ENCODE measurements around the gene RHOBTB1.

RHOBTB1 gene

DNA sequence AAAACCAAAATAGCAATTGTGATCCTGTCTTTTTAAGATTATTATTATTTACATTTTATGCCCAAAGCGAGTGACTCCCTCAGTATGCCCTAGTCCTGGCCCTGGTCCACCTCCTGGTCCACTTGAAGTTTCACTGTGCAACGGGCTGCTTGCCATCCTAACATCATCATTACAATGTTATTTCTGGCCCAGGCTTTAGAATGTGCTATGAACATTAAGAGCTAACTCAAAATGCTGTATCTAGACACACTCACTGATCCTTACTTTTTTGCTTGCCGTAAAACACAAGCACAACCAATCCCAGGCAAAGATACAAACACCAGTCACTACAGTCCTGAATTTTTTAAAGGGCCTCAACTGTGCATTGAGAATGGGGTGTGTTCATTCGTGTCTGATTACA lies 38.4 kb downstream of the RHOBTB1 start:
- DNase-seq (ENCODE audit: low spot score), result no peak

DNA sequence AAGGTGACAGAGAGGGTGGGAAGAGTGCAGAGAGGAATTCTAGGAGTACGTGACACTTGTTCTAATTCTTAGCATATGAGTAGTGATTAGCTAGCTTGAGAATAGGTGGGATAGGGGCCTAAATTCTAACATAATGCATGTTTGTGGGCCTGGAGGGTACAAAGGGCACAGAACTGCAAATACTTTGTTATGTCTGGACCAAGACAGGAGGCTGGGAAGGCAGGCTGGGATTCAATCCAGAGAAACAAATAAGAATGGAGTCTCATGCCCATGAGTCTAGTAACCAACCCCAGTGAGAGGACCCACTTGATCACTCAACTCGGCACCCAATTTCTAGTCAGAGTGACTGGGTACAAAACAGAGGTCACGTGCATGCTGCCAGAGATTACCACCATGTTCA lies 40.9 kb downstream of the RHOBTB1 start:
- no peak for DNase-seq (ENCODE audit: low spot score)

DNA sequence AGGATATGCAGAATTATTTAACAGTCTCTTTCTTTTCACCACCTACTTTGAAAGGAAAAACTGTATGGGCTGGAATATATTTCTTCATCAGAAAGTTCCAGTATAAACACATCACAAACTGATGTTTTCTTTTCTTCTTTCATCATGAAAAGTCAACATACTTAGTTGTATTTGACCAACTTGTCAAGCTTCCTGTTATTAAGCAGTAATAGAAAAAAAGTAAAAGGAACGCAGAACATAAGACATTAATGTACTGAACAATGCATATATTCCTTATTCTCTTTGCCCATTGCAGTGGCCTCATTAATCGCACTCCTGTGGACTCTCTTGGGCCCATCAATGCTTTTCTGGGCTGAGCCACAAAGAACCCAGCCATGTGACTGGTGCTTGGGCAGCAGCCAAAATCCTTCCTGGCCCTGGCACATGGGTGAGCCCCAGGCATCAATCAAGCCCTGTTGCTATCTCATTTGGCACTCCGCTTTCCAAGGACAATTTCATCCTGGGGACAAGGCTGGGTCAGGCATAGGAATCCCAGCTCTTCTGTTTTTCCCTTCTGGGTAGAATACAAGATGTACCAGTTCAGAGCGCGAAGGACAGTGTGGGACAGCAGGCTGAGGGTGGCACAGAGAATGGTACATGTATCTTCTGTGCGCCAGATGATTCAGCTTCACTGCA lies 42.3 kb downstream of the RHOBTB1 start:
- no peak for DNase-seq (ENCODE audit: low spot score)

DNA sequence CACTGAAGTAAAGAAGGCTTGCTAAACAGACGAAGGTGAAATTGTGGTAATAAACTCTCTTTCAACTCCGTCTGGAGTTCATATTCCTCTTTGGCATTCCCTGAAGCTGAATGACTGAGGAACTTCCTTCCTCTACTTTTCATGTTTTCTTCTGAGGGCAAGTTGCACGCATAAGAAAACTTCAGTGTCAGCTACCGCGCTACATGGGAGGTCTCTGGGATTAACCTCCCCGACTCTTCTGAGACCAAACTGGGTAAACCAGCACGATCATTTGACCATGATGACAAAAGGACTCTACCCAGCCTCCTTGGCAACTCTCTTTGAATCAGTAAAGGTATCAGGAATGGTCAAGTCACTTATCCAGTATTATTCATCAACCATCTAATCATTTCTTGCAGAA lies 44.7 kb downstream of the RHOBTB1 start:
- no peak for DNase-seq (ENCODE audit: low spot score)

DNA sequence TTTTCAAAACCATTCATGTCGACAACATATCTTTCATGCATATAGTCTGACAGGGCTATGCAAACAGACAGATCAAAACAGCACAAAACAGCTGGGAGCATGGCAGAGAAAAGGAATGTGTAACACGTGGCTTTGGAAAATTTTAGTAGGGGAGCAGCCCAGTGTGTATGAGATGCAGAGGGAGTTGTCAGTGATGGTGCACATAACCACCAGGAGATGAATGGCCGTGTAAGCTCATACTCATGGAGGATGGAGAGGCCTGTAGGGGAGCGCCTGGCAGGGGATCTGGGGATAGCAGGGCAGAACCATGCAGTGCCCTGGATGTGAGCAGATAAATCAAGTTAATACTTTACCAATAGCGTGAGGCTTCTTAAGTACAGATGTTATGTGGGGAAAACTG lies 45.7 kb downstream of the RHOBTB1 start:
- no peak for DNase-seq (ENCODE audit: low spot score)

DNA sequence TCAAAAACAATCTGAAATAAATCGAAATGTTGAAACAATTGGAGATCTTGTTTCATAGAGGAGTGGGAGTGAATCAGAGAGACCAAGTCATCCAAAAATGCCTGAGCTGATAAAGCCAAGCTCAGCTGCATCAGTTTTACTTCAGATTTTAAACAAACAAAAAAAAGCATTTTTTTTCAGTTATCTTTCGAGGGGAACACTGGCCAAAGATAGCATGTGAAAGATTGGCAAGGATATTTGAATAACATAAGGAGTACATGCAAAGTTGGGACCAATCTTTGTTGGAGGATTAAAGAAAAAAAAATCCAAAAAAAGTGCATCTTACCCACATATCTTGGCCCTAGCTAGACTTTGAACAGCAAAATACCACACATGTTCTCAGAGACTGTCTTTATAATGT lies 47.2 kb downstream of the RHOBTB1 start:
- no peak for DNase-seq (ENCODE audit: low spot score)

DNA sequence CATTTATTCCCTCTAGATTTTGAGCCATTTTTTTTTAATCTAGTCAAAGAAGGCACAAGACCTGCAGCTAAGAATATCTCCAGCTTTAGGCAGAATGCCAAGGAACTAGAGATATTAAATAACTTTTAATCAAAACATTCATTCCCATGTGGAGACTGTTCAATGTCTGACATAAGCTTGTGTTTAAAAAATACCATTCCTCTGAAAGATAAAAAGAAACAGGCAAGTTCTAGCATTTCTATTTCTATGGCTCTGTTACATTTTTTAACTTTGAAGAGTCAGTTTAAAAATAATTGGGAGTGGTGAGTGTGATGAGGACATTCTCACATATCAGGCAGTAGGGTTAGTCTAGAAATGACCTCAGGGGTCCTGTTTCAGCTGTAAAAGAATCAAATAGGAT lies 48.0 kb downstream of the RHOBTB1 start:
- DNase-seq (ENCODE audit: low spot score), result no peak

DNA sequence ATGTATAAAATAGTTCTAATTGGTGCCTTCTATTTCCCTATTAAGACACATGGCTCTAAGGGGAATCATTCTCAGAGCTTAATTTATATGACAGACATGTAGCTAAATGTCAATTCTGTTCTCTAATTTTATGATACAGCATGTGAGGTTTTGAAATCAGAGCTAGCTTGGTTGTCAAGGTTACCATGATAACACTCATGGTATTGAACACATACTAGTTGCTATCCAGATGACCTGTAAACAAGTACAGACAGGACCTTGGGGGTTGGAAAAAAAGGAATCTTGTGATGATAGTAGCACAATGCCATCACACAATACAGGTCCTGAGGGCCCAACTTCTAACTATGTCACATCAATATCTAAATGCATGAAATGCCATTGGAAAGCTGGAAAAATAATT lies 49.2 kb downstream of the RHOBTB1 start:
- no peak for DNase-seq (ENCODE audit: low spot score)

DNA sequence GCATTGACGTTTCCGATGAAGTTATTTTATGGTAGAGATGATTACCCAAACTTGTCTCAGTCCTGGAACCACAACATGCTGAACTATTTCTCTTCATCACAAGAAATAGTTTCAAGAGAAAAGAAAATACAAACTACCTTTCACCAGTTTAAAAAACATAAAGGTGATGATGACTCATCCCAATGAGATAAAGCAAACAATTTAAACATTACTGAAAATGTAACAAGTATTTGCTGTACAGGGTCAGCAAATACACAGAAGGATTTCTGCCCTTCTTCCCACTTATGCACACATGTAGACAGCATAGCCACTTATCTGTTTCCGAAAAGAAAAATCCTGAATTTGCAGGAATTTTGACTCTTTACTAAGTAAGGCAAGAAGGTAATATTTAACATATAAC lies 50.8 kb downstream of the RHOBTB1 start:
- DNase-seq (ENCODE audit: low spot score), result no peak

DNA sequence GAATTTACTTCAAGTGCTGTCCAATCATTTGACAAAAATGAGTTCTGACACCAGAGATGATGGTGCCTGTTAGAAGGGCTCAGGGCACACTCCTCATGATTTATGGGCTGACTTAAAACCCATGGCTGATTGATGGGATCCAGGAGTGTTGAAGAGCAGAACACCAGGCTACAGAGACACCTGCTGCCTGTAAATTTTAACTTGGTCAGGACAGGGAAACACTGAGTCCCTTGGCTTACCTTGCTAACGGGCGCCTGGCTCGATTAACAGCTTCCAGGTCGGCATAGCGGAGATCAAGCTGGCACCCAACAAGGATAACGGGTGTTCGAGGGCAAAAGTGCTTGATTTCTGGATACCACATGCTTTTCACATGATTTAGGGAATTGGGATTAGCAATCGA lies 51.4 kb downstream of the RHOBTB1 start:
- DNase-seq (ENCODE audit: low spot score), result no peak

DNA sequence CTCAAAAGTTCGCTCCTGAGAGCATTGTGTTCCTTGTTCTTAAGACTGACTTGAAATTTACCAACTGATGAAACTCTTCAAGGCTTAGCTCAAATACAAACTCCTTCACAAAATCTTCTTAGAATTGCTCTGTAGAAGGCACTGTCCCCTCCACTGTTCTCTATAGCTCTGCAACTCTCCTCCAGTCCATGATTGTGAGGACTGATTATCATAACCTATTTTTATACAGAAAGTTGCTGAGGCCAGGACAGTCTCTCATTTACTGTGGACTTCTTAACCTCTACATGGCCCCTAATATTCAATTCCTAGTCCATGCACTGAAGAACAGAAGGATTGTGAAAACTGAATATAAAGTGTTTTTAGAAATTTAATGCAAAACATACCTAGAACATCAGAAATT lies 53.2 kb downstream of the RHOBTB1 start:
- no peak for DNase-seq (ENCODE audit: low spot score)

DNA sequence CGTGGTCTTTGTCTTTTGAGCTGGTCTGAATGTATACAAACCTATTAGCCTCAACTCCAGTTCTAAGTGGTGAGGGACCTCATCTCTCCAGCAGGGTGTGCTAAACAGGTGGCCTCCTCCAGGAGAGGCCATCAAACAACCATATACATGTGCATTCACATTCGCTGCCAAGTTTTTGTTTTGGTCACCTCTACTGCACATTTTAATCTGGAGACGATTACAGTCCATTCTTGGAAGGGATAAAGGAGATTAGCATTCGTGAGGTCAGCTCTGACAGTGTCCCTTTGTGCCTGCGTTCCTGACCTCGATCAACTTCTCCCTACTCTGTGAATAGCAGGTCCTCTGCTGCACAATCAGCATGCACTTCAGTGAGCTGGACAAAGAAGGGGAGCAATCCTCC lies 60.8 kb downstream of the RHOBTB1 start:
- peak; percentile 23 for DNase-seq (ENCODE audit: low spot score)

DNA sequence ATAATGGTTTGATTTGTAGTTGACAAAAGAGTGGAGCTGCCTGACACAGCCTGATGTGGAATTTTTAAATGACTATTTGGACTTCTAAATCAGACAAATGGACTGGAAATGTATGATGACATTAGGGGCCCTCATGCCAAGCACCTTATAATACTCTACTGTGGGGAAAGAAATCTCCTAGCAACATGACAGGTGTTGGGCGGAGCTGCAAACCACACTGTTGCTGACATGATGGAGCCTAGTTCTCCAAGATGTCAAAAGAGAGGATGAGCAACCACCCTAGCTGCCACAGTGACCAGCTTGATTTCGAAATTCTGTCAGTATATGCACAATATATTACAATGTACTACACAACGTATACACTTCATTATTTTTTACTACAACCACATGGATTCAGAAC lies 65.8 kb downstream of the RHOBTB1 start:
- no peak for DNase-seq (ENCODE audit: low spot score)

DNA sequence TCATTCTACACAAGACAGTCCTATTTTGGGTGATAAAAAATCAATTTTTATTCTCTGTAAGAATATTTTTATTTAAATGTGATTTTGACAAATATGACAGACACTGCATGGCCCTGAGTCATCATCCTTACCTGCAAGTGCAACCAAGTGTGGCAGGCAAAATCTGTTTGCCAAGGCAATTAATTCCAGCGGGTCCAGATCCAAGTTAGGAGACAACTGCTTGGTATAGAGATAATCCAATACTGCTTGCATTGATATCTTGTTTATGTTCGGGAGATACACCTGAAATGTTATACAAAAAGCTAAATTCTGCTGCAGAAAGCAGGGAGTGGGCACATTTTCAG lies 66.2 kb downstream of the RHOBTB1 start:
- DNase-seq (ENCODE audit: low spot score), result no peak

DNA sequence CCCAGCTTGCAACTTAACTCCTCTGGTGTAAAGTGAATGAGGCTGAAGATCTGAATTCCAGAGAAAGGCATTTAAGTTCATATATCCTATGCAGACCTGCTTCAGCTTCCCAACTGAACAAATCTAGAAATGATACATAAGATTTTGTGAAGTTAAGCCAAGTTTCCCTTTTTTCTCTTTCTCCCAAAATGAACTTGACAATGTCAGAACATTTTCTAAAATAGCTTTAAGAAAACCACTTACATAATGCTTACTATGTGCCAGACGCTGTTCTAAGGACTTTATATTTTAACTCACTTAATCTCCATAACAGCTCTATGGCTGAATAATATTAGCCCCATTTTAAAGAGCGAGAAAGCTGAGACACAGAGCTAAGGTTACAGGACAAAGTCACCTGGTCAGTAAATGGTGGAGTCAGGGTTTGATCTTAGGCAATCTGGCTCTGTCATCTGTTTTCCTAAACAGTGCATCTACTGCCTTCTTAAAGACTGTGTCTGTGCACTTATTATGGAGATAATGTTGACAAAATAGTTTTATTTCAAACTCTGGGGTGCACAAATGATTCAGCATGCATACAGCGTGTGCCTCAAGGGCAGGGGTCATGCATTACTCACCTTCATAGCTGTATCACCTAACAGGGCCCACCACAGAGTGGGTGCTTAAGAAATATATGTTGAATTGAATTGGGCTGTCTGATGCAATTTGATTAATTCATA lies 66.8 kb downstream of the RHOBTB1 start:
- no peak for DNase-seq (ENCODE audit: low spot score)

DNA sequence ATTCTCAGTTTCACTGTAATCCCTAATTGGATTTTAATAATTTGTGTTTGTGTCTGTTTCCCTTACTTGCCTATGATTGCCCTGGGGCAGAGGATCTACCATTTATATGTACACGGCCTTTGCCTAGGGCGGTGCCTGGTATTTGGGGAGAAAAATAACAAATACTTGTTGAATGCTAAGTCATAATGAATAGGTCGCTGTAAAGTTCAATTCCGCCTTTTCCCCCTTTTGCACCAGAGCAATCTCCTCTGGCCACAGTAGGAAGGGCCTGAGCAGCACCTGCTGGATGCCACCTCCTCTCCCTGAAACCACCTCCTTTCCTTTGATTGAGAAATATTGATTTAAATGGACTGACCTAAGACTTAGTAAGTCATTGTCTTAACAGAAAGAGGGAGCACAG lies 70.2 kb downstream of the RHOBTB1 start:
- DNase-seq (ENCODE audit: low spot score), result no peak

DNA sequence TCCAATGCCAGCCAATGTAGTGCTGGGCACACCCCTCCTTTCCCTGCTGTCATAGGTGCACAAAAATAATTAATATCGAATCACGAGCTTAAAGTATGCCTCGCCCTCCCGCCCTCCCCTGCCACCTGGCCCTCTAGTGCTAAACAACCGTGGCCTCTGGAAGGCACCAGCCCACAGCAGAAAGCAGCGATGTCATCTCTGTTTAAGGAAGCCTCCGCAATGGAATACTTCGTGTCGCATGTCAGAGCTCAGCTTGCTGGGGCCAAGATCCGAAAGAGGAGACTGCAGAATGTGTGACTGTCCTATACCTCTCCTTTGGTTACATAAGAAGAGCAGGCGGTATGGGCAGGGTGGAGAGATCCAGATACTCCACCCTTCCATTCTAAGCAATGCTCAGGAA lies 71.5 kb downstream of the RHOBTB1 start:
- no peak for DNase-seq (ENCODE audit: low spot score)

DNA sequence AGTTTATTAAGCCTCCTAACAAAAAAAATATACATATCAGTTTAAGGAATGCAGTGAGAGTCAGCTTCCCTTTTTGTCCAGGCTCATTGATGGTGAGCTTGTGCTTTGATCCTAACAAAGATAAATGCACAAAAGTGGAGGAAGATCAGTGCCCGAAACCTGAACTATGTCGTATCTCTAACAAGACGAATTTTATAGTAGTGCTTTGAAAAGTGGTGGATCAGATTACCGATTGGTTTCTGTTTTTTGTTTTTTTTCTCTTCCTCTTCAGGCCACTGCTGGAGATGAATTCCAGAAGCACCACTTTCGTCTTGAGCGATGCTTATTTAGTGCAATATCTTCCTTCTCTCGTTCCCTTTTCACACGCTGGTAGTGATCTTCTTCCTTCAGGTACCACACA lies 72.8 kb downstream of the RHOBTB1 start:
- no peak for DNase-seq (ENCODE audit: low spot score)

DNA sequence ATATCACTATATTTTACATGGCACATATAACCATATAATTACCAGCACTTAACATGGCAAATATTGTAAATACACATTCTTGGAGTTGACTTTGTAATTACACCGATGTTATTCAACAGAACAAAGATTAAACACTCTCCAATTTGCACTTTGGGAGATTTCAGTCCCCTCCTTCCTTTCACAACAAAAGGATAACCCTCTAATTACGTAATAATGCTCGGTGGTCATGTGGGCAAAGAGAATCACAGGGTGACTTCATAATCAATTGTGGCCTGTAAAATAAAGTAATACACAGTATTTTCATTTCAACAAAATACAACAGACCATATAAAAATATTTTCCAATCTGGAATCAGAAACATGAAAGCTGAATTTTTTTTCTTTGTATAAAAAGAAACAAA lies 73.2 kb downstream of the RHOBTB1 start:
- no peak for DNase-seq (ENCODE audit: low spot score)

DNA sequence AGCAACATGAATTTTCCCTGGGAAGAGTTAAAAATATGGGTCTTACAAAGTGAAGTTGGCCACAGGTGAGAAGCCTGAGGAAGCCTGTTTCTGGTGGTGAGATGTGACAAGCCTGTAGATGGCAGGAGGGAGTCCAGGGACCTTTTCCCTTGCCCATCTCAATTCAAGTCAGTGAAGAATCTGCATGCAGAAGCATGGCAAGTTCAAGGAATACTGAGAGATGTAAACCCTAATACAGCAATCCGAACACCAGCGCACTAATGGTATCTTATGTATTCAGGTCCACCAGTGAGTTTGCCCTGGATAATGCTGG lies 73.6 kb downstream of the RHOBTB1 start:
- DNase-seq (ENCODE audit: low spot score), result no peak

DNA sequence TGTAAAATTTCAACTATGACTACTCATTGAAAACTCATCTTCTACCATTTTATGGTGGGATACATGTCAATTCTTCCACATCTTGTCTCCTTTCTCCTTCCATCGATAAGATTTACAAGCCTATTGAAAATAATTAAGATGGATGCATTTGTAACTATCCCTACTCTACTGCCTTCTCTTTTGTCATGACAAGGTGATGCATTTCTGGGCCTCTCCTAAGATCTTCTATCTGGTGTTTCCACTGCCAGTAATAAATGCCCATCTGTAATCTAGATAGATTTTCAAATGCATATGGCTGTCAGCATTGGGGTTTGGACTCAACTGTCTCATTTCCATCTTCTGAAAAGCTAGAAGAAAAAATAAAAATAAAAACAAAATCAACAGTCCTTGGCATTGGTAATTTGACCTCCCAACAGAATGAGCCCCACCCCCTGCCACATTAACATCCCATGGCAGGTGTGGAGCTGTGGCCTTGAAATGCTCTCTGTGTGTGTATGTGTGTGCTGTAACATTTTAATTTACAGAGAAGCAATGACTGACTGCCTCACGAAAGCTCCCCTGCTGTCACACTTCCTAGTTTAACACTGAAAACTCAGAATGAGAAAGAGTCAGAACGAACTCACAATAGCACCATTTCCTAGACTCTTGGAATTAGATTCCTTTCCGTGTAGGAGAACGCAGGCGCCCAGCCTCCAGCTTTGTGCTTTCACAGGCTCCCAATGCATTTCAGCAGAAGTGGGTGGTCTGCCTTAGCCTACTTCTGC lies 74.2 kb downstream of the RHOBTB1 start:
- DNase-seq (ENCODE audit: low spot score), result no peak

DNA sequence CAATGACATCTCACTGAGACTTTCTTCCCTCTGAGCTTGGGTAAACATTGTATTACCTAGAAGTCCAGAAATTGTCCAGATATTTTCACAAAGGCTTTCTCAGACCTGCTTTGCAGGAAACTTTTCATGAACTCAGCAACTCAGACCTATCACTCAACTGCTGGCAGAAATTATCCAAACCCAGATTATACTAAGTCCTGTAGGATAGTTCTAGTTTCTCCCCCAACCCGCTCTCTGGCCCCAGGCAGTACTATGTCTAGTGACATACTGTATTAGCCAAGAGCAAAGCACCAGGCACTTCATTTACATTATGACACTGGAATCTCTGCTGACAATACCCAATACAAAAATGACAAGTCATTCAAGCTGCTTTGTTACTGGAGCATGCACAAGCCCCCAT lies 75.0 kb downstream of the RHOBTB1 start:
- no peak for DNase-seq (ENCODE audit: low spot score)

DNA sequence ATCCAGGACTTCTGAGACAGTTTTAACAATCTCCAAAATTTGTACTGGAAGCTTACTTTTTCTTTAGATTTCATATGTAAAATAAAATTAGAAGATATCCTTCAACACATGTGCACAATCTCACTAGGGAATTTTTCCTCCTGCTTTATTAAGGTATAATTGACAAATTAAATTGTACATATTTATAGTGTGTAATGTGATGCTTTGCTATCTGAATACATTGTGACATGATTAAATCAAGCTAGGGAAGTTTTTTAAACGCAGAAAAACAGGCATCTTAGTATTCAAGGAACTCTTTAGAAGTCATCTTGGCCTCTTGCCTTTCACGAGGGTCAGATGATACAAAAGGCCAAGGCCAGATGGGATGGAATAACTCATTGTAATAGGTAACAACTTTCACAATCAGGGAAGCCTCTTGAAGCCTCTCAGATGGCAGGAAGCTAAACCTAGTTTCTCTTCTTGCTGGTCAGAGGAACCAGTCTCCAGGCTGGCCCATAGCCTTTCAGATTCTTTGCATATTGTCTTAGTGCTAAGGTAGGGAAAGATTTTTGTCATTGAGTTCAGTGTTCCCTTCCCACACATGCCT lies 78.7 kb downstream of the RHOBTB1 start:
- no peak for DNase-seq (ENCODE audit: low spot score)
